Kidney (tissue), 14 donors: ENCODE data around the gene PROX2. TPM values are rescaled to one million over a fixed set of nuclear protein-coding genes. Genes with fewer than 3 reads are reported as not detected.

Experiments used
- DNase-seq, 5 donors: peaks; one replicate each; pipeline ENCODE4 v3.0.0-alpha.2; 2013 to 2020
- FAIRE-seq: peaks from 2 replicates; lab custom pipeline; 2012; peaks lifted over from hg19 to GRCh38; lab: Jason Lieb, UNC
- H3K27ac ChIP-seq, 2 donors: one replicate each; pipeline ENCODE4 v1.7.0; 2013; ENCODE audit warnings: low read depth in 2 of 2, low read length in 2 of 2, inconsistent platforms in 1 of 2
- H3K27me3 ChIP-seq: one replicate; pipeline ENCODE4 v1.7.1; 2013; ENCODE audit warnings: low read length, inconsistent platforms; ENCODE audit not compliant: control insufficient read depth, insufficient read depth
- H3K36me3 ChIP-seq, 3 donors: one replicate each; pipeline versions ENCODE4 v1.7.0 to v1.7.1; 2013; ENCODE audit warnings: low read length in 3 of 3, control low read depth in 1 of 3, inconsistent platforms in 1 of 3; ENCODE audit not compliant: insufficient read depth in 3 of 3, control insufficient read depth in 2 of 3
- H3K4me1 ChIP-seq, 3 donors: one replicate each; pipeline versions ENCODE4 v1.7.0 to v1.7.1; 2013; ENCODE audit warnings: low read length in 3 of 3, inconsistent platforms in 1 of 3, low read depth in 1 of 3; ENCODE audit not compliant: control insufficient read depth in 2 of 3, insufficient read depth in 2 of 3
- H3K4me3 ChIP-seq, 3 donors: one replicate each; pipeline versions ENCODE4 v1.7.0 to v1.8.1; 2013; ENCODE audit warnings: low read length in 3 of 3, control low read depth in 1 of 3, inconsistent platforms in 1 of 3
- H3K9ac ChIP-seq, 3 donors: one replicate each; pipeline versions ENCODE4 v1.7.0 to v1.7.1; 2013; ENCODE audit warnings: low read length in 3 of 3, control low read depth in 1 of 3, inconsistent platforms in 1 of 3
- H3K9me3 ChIP-seq, 3 donors: one replicate each; pipeline versions ENCODE4 v1.7.0 to v1.7.1; 2013; ENCODE audit warnings: low read length in 3 of 3, control low read depth in 1 of 3, inconsistent platforms in 1 of 3; ENCODE audit not compliant: control insufficient read depth in 2 of 3, insufficient read depth in 1 of 3
- intact Hi-C: fragments of 100-400 bp; cut with DNase I; formaldehyde crosslinking; loops from one replicate; pipeline ENCODE4 v1.11.1; 2022
- polyA plus RNA-seq: library from polyadenylated mRNA; stranded (reverse); fragments of 350-450 nt; fragmentation: Illumina TruSeq; extraction: RNeasy Lipid Tissue Mini Kit (QIAGEN cat#74804); gene quantifications from one replicate; pipeline ENCODE4 v1.2.3, GENCODE V29; 2014; ENCODE audit warnings: low read depth, low replicate concordance; ENCODE audit not compliant: insufficient read depth
- total RNA-seq: library from RNA; stranded (reverse); fragmentation: NEBNext Ultra II Directional; extraction: Animal tissue kit (Norgen Biotek cat#: 25700); gene quantifications from one replicate; pipeline ENCODE4 v1.2.1, GENCODE V29; 2021
- TF ChIP-seq, protein P1 (sequence below): IDR thresholded peaks from 3 replicates; pipeline ENCODE4 v1.5.1; 2012; ENCODE audit warnings: mild to moderate bottlenecking, moderate library complexity, borderline replicate concordance; ENCODE audit not compliant: insufficient read depth; ENCODE audit errors: extremely low read depth
- donor health status: control.
- donor health status: control.
- donor health status: control.
- donor health status: control.
- donor health status: control.
- donor health status: DM: yes; HTN: yes; CAD: no.
- donor health status: Normal renal cell carcinoma (clear cell type).

Gene PROX2
- total and polyA plus RNA-seq, 2 donors from 2014 or later, result not detected

DNA sequence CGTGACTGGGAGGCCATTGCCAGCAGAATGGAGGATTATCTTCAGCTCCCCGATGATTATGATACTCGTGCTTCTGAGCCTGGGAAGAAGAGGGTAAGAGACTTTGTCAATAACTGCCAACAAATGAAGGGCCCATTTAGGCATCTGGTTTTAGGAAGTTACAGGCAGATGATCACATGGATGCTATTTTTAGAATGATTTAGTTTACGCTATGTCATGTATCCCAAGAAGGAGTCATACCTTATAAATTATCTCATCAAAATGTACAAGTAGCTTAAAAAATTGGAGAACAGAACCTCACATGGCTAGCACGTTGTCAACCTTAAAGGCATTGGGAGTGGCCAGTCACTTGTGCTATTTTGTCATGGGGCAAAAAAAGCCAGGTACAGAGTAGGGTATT lies 46.7 kb downstream of the PROX2 start:
- no peaks in the 10 kb centered on the region for H3K9me3 ChIP-seq
- FAIRE-seq, result no peak
- TF ChIP-seq, protein P1, sequence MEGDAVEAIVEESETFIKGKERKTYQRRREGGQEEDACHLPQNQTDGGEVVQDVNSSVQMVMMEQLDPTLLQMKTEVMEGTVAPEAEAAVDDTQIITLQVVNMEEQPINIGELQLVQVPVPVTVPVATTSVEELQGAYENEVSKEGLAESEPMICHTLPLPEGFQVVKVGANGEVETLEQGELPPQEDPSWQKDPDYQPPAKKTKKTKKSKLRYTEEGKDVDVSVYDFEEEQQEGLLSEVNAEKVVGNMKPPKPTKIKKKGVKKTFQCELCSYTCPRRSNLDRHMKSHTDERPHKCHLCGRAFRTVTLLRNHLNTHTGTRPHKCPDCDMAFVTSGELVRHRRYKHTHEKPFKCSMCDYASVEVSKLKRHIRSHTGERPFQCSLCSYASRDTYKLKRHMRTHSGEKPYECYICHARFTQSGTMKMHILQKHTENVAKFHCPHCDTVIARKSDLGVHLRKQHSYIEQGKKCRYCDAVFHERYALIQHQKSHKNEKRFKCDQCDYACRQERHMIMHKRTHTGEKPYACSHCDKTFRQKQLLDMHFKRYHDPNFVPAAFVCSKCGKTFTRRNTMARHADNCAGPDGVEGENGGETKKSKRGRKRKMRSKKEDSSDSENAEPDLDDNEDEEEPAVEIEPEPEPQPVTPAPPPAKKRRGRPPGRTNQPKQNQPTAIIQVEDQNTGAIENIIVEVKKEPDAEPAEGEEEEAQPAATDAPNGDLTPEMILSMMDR, result no peak
- no peak overlapping the region for H3K4me3 ChIP-seq
- H3K4me1 ChIP-seq, result peaks cover 0 to under 1% (median 0%) of the 10 kb centered on the region in 3 donors
- DNase-seq, result no peak
- no peak overlapping the region for H3K27ac ChIP-seq
- H3K9ac ChIP-seq, result no peak overlapping the region
- H3K36me3 ChIP-seq, result peaks cover 16 to 22% (median 21%) of the 10 kb centered on the region in 3 donors
- intact Hi-C loops, result no loop called here
- H3K27me3 ChIP-seq, result no peaks in the 10 kb centered on the region

DNA sequence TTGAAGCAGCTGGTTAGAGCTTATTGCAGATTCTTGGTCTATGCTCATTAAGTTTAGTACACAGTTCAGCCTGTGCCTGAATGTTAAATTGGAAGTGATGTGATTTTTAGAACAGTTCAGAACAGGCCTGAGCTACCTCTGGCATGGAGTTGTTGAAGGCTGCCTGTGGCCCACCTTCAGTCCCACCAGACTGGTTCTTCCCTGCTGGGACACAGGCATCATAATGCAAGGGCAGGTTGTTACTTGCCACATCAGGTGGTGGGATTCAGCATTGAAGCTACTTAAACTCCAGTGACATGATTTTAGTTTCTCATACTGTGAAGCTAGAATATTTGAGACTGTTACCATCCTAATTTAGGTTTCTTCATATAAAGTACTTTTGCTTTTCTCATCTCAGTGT lies 49.4 kb downstream of the PROX2 start:
- FAIRE-seq, result no peak
- TF ChIP-seq, protein P1, result no peak
- no peak for DNase-seq

More for the DNA sequence above, 49.4 kb downstream of the PROX2 start:
- Histone ChIP-seq H3K36me3 (peaks cover 14 to 25% (median 22%) of the 10 kb centered on the region in 3 donors), H3K4me3 (no peak overlapping the region), H3K4me1 (no peaks in the 10 kb centered on the region), H3K27ac (no peak overlapping the region), H3K9ac (no peak overlapping the region), H3K9me3 (no peaks in the 10 kb centered on the region), H3K27me3 (no peaks in the 10 kb centered on the region)
- intact Hi-C loops, result no loop called here

Other genes with a start within 250 kb of the PROX2 start
- 42.3 TPM for gene AREL1, start 163.1 kb downstream of the PROX2 start, total RNA-seq
- 13.5 TPM for gene AREL1, start 163.1 kb downstream of the PROX2 start, polyA plus RNA-seq
- 49.6 TPM for gene FCF1, start 163.0 kb downstream of the PROX2 start, total RNA-seq
- gene FCF1, start 163.0 kb downstream of the PROX2 start, polyA plus RNA-seq, result 19.7 TPM
- gene YLPM1, start 112.8 kb downstream of the PROX2 start, total RNA-seq, result 68.2 TPM
- 16.2 TPM for gene YLPM1, start 112.8 kb downstream of the PROX2 start, polyA plus RNA-seq
- 98.6 TPM for gene DLST, start 5.8 kb upstream of the PROX2 start, total RNA-seq
- 112 TPM for gene DLST, start 5.8 kb upstream of the PROX2 start, polyA plus RNA-seq
- gene RPS6KL1, start 47.1 kb upstream of the PROX2 start, total RNA-seq, result 7.9 TPM
- gene RPS6KL1, start 47.1 kb upstream of the PROX2 start, polyA plus RNA-seq, result 3.7 TPM
- 9.3 TPM for gene PGF, start 79.5 kb upstream of the PROX2 start, total RNA-seq
- gene PGF, start 79.5 kb upstream of the PROX2 start, polyA plus RNA-seq, result 12.1 TPM
- gene EIF2B2, start 126.8 kb upstream of the PROX2 start, total RNA-seq, result 44.0 TPM
- 60.6 TPM for gene EIF2B2, start 126.8 kb upstream of the PROX2 start, polyA plus RNA-seq
- gene MLH3, start 175.3 kb upstream of the PROX2 start, total RNA-seq, result 31.2 TPM
- 21.7 TPM for gene MLH3, start 175.3 kb upstream of the PROX2 start, polyA plus RNA-seq
- gene ACYP1, start 187.9 kb upstream of the PROX2 start, total RNA-seq, result 20.6 TPM
- 16.8 TPM for gene ACYP1, start 187.9 kb upstream of the PROX2 start, polyA plus RNA-seq
- 6.7 TPM for gene ZC2HC1C, start 193.5 kb upstream of the PROX2 start, total RNA-seq
- 11.9 TPM for gene ZC2HC1C, start 193.5 kb upstream of the PROX2 start, polyA plus RNA-seq